Brain pericyte (primary cell): ENCODE results near the gene PRPSAP1.

Experiments used
- DNase-seq: peaks from one replicate; pipeline ENCODE4 v3.0.0-alpha.2; 2012; ENCODE audit warnings: low read depth, low spot score

Gene PRPSAP1

GRCh38 chr17:76383546-76384221 is 30.0 kb upstream of the PRPSAP1 start:
- no peak for DNase-seq

GRCh38 chr17:76382803-76383545 is 29.3 kb upstream of the PRPSAP1 start:
- no peak for DNase-seq

DNA sequence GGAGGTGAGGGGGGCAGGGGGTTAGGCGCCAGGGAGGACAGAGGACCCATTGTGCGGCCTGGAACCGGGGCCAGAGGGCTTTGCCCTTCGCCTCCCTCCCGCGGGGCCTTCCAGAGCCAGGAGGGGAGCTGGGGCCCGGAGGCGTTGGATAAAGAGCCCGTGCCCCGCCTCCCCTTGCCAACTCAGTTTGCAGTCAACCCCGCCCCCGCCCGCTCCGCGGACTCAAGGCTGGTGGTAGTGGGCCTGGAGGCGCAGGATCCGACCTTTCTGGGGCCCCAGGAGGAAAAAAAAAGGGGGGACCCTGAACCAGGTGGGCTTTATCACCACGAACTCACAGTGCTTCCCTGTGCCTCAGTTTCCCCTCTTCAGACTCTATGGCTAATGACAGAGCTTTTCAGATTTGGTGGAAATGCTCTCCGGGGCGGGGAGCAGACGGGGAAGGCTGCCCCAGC is 28.7 kb upstream of the PRPSAP1 start:
- no peak for DNase-seq

- DNase-seq: no peak
Measured at GRCh38 chr17:76381633-76382350, 28.1 kb upstream of the PRPSAP1 start.

DNA sequence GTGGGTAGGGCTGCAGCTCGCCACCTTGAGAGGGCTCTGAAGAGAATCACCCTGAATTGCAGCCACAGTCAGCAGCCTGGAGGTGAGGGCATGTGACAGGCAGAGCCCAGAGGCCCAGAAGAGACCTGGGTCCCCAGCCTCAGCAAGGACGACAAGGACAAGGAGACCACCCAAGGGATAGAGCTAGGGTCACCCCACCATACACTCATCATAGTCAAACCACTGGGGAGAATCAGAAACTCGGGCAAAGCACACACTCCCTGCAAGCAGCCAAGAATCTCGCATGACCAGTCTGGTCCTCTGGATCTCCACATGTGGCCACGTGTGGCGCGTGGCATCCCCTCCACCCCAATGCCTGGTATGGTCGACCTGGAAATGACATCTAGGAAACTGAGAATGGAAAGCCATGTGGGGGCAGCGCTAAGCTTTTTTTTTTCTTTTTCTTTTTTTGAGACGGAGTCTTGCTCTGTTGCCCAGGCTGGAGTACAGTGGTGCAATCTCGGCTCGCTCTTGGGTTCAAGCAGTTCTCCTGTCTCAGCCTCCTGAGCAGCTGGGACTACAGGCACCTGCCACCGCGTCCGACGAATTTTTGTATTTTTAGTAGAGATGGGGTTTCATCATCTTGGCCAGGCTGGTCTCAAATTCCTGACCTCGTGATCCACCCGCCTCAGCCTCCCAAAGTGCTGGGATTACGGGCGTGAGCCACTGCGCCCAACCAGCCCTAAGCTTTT is 26.1 kb upstream of the PRPSAP1 start:
- no peak for DNase-seq

GRCh38 chr17:76379275-76379641 is 25.5 kb upstream of the PRPSAP1 start:
- DNase-seq: no peak

DNA sequence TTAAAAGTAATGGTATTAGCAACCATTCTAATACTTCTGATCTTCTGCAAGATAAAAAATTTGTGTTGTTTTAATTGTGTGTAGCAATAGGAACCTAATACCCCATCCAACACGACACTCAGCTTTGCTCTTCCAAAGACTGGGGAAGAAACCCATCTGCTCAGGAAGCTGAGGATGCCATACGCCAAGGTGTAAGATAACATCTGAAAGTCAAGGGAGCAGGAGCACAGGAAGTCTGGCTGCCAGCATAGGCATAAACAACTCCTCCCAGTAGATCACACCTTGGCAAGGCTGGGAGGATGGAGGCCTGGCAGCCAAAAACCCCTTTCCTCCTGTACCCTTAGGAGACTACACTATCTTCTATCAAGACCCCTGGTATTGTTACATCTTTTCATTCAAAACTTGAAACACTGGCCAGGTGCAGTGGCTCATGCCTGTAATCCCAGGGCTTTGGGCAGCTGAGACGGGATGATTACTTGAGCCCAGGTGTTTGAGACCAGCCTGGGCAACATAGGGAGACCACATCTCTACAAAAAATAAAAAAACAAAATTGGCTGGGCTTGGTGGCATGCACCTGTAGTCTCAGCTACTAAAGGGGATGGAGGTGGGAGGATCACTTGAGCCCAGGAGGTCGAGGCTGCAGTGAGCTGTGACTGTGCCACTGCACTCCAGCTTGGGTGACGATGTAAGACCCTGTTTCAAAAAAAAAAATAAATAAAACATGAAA is 25.0 kb upstream of the PRPSAP1 start:
- DNase-seq: no peak

DNA sequence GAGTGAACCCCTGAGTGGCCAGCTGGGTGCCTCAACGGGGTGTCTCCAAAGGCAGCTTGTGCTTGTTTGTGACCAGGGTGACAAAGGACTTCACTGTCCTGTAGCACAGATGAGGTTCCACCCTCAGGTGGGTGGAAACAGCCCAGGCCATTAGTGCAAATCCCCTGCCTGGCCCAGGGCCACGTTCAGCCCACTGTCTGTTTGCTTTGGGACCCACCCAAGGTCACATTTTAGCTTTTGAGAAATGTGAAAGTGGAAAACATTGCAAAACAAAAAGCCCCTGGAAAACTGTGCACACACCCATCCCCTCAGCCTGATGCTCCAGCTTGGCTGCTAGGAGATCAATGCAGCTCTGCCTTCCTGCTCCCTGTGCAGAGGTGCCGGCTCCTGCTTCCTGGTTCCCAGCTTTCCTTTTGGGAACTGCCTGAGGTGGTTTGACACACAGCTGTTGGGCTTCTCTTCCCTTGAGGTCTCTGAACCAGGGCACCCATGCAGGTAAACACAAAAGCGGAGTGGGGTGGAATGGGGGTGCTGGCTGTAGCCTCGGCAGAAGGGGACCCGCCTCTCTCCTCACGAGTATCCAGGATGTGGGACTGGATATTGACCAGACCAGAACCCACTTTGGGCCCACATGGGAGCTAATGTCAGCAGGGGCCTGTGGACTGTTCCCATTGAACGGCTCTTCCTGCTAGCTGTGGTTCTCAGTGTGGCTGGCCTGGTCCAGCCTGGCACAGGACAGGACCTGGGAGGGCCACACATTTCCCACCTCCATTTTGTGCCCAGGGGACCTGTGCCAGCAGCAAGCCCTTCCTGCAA is 22.8 kb upstream of the PRPSAP1 start:
- DNase-seq: no peak

DNA sequence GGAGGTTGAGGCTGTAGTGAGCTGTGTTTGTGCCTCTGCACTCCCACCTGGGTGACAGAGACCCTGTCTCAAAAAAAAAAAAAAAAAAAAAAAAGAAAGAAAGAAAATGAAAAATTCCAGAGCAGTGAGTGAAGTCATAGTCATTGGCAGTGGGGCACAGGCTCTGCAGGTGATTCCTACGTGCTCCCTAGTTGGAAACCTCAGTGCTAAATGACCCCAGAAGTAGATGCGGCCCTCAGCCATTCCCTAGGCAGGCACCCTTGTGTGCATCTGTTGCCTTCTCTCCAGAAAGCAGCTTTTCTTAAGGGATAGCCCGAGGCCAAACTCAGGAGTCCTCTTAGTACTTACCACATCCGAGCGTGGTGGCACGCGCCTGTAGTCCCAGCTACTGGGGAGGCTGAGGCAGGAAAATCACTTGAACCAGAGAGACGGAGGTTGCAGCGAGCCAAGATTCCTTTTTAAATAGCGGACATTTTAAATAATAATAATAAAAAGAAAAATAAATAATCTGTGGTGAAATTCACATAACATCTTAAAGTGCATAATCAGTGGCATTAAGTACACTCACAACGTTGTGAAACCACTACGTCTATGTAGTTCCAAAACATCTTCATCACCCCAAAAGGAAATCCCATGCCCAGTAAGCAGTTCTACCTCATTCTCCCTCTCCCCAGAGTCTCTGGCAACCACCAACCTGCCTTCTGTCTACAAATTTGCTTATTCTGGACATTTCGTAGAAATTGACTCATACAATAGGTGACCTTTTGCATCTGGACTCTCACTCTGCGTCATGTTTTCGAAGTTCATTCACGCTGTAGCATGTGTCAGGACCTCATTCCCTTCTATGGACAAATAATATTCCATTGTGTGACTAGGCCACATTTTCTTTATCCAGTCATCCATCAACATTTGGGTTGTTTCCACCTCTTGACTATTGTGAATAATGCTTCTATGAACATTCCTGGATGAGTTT is 18.2 kb upstream of the PRPSAP1 start:
- peak; percentile 95 for DNase-seq

DNA sequence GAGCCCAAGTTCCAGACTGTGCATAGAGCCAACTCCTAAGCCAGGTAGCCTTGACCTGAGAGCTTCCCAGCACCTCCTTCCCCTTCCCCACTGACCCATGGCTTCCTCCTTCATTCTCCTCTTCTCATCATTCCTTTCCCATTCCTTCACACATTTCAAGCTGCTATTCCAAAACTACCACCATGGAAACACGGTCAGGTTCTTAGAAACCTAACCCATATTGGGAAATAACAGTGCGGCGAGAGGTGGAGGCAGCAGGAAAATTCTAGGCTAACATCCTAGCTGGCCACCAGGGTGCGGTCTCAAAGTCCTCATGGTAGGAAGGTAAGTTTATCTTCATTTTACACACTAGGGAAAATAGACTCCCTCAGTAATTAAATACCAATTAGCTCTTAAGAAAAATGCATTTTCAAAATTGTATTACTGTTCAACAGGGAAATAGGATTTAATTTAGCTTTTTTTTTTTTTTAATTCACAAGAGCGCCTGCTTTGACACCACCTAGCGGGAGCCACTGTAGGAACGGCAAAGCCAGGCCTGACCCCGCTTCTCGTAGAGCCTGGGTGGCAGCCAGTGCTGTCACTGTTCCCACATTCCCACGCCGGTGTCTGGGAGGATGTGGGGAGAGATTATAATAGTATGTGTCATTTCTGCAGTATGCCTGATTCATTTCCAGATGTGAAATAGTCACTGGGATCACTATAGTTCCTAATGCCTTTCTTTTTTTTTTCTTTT is 16.7 kb upstream of the PRPSAP1 start:
- DNase-seq: no peak

GRCh38 chr17:76369804-76370203 is 16.1 kb upstream of the PRPSAP1 start:
- DNase-seq: no peak

GRCh38 chr17:76369379-76369778 is 15.7 kb upstream of the PRPSAP1 start:
- DNase-seq: no peak

DNA sequence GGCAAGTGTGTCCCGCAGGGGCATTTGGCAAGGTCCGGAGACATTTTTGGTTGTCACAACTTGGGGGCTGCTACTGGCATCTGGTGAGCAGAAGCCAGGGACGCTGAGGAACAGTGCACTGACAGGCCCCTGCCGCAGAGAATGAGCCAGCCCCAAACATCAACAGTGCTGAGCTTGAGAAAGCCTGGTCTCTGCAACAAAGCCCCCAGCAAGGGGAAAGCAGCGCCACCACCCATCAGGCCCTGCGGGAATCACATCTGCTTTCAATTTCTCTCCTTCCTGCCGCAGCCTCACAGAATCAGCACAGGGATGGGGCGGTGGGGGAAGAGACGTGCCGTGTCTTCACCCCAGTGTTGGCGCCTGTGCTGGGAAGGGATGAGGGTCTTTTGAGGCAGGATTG is 14.8 kb upstream of the PRPSAP1 start:
- no peak for DNase-seq

DNA sequence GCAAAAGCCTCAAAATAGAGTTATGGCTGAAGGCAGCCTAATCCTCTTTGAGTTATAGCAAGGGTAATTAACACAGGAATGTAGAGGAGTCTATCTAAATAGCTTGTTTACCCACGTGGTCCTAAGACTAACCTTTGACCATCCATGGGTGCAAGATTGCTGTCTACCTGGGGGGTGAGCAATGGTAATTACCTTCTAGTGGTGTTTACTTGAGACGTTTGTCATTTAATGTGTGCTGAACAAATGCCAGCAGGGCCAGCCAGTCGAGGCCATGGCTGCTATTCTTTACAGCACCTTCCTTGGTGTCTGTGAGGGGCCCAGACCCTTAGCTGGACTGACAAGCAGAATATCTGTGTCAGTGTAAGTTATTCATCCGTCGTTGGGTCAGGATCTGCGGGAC is 13.9 kb upstream of the PRPSAP1 start:
- DNase-seq: no peak

DNA sequence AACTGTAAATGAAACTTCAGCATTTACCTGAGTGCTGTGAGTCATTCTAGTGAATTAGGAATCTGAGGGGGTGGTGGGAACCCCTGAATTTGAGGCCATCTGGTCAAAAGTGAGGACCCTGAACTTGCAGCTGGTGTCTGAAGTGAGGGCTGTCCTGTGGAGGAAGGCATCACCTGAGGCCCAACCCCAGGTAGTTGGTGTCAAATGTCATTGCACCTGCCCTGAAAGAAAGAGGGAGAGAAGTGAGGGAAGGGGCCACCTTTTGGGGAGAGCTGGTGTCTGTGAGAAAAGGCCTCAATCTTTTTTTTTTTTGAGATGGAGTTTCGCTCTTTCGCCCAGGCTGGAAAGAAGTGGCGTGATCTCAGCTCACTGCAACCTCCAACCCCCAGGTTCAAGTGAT is 12.5 kb upstream of the PRPSAP1 start:
- no peak for DNase-seq

- no peak for DNase-seq
Measured at GRCh38 chr17:76365256-76365903, 11.7 kb upstream of the PRPSAP1 start.

DNA sequence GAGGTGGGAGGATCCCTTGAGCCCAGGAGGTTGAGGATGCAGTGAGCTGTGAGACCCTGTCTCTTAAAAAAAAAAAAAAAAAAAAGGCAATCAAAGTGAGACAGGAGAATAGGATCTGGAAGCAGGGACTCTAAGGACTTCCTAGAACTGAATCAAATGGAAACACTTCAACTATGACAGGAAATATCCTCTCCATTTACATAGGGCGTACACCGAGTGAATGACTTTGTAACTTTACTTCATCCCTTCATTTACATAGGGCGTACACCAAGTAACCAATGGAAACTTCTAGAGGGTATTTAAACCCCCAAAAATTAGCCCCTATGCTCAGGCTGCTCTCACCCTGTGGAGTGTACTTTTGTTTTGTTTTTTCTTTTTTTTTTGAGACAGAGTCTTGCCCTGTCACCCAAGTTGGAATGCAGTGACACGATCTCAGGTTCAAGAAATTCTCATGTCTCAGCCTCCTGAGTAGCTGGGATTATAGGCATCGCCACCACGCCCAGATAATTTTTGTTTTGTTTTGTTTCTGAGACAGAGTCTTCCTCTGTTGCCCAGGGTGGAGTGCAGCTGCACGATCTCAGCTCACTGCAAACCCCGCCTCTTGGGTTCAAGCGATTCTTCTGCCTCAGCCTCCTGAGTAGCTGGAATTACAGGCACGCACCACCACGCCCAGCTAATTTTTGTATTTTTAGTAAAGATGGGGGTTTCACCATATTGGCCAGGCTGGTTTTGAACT is 9.6 kb upstream of the PRPSAP1 start:
- no peak for DNase-seq
